ENCODE results near the gene TMEM135. TPM values are rescaled to one million over a fixed set of nuclear protein-coding genes. Genes with fewer than 3 reads are reported as not detected.

The TMEM135 gene
- total RNA-seq, 4 donors from 2014 or later = 7.9 to 38.7 (median 18.9) TPM

DNA sequence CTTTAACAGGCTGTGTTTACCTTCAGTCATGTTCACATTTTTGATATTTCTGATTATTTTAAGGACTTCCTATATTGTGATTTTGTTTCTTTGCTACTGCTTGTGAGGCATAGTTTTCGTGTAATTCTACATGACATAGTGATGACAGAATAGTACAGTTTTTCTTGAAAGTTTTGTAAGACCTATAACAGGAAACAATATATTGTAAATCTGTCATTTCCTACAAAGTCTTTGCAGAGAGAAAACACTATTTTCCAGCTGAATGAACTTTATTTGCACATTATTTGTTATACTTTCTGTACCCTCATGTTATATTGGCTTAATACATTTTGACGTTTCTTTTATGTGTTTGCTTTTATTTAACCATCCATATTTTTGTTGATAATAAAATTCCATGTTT lies 191.1 kb downstream of the TMEM135 start:
- no peaks in the 10 kb centered on the region for H3K9me3 ChIP-seq
- in situ Hi-C loops (cut with MboI; ENCODE audit: low sequenced_read_pairs in 4 of 4) (no loop called here), intact Hi-C loops (cut with DNase I; ENCODE audit: low total_unique reads) (no loop called here)
- ATAC-seq (no peak), DNase-seq (no peak)
- H3K27ac ChIP-seq = no peak overlapping the region
- no peaks in the 10 kb centered on the region for H3K27me3 ChIP-seq
- H3K4me1 ChIP-seq = no peaks in the 10 kb centered on the region
- H3K36me3 ChIP-seq = no peaks in the 10 kb centered on the region
- H3K4me3 ChIP-seq = no peak overlapping the region
- TF ChIP-seq, protein P1, sequence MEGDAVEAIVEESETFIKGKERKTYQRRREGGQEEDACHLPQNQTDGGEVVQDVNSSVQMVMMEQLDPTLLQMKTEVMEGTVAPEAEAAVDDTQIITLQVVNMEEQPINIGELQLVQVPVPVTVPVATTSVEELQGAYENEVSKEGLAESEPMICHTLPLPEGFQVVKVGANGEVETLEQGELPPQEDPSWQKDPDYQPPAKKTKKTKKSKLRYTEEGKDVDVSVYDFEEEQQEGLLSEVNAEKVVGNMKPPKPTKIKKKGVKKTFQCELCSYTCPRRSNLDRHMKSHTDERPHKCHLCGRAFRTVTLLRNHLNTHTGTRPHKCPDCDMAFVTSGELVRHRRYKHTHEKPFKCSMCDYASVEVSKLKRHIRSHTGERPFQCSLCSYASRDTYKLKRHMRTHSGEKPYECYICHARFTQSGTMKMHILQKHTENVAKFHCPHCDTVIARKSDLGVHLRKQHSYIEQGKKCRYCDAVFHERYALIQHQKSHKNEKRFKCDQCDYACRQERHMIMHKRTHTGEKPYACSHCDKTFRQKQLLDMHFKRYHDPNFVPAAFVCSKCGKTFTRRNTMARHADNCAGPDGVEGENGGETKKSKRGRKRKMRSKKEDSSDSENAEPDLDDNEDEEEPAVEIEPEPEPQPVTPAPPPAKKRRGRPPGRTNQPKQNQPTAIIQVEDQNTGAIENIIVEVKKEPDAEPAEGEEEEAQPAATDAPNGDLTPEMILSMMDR (IDR thresholded peaks at IDR 0.05 in 4 of 5, conservative IDR thresholded peaks at IDR 0.05 in 1 of 5) = no peak

DNA sequence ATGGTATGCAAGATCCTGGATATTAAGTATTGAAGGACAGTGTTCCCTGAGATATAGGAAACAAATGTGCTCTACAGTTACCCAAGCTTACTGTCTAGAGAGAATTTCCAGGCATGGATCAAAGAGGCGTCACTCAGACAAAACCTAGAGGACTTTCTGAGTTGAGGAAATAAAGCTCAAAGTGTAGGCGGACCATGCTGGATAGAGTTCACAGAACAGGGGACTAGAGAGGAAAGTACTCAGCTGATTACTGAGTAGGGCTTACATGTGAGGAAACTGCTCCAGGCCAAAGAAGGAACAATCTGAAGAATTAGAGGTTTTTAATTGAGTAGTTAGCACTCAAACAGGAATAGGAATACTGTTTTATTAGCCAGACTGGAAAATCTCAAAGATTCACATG lies 193.3 kb downstream of the TMEM135 start:
- in situ Hi-C loops (cut with MboI; ENCODE audit: low sequenced_read_pairs in 4 of 4) = no loop called here
- DNase-seq = no peak
- Histone ChIP-seq H3K4me1 (no peaks in the 10 kb centered on the region), H3K27me3 (no peaks in the 10 kb centered on the region), H3K9me3 (no peaks in the 10 kb centered on the region), H3K36me3 (no peaks in the 10 kb centered on the region), H3K4me3 (no peak overlapping the region), H3K27ac (no peak overlapping the region)
- no peak for ATAC-seq
- intact Hi-C loops (cut with DNase I; ENCODE audit: low total_unique reads) = no loop called here
- TF ChIP-seq, protein P1 (IDR thresholded peaks at IDR 0.05 in 4 of 5, conservative IDR thresholded peaks at IDR 0.05 in 1 of 5) = no peak
- TF ChIP-seq POLR2A (IDR thresholded peaks at IDR 0.05) = no peak

DNA sequence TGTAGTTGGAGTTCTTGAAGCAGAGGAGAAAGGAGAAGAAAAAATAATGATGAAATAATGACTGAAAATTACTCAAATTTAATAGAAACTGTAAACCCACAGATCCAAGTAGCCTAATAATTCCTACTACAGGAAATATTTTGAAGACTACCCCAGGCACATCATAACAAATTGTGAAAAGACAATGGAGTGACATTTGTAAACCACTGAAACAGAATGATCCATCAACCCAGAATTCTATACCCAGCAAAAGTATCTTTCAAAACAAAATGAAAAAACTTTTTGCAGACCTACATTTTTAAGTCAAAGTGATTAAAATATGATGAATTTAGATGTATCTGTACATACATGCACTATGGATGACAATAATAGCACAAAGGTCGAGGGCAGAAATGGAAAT lies 194.6 kb downstream of the TMEM135 start:
- no peak for ATAC-seq
- DNase-seq = no peak
- no peaks in the 10 kb centered on the region for H3K4me1 ChIP-seq
- H3K27ac ChIP-seq = no peak overlapping the region
- in situ Hi-C loops (cut with MboI; ENCODE audit: low sequenced_read_pairs in 4 of 4) = no loop called here
- H3K9me3 ChIP-seq = no peaks in the 10 kb centered on the region
- TF ChIP-seq, protein P1 (IDR thresholded peaks at IDR 0.05 in 4 of 5, conservative IDR thresholded peaks at IDR 0.05 in 1 of 5) = no peak
- TF ChIP-seq POLR2A (IDR thresholded peaks at IDR 0.05) = no peak
- intact Hi-C loops (cut with DNase I; ENCODE audit: low total_unique reads) = no loop called here
- H3K4me3 ChIP-seq = no peak overlapping the region
- no peaks in the 10 kb centered on the region for H3K27me3 ChIP-seq
- H3K36me3 ChIP-seq = no peaks in the 10 kb centered on the region

DNA sequence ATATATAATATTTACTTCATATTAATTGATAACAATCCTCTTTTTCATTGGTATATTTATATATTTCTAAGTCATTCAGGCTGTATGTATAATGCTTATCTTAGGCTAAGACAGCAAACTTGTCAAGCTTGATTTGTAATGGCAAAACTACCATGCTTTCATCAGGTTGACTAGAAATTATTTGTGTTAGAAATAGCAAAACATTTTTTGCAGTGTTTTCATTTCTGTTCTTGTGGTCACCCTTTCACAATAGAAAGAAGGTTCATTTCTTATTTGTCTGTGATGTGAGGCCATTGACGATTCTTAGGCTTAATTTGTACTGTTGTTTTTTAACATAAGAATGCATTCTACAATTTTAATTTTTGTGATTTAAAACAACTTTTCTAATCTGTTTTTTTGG lies 197.6 kb downstream of the TMEM135 start:
- Histone ChIP-seq H3K27ac (no peak overlapping the region), H3K9me3 (no peaks in the 10 kb centered on the region), H3K36me3 (no peaks in the 10 kb centered on the region), H3K4me3 (no peak overlapping the region), H3K27me3 (no peaks in the 10 kb centered on the region), H3K4me1 (peaks cover 0 to 9% of the 10 kb centered on the region in 2 donors)
- ATAC-seq (no peak), DNase-seq (no peak)
- in situ Hi-C loops (cut with MboI; ENCODE audit: low sequenced_read_pairs in 4 of 4) = no loop called here
- TF ChIP-seq, protein P1 (IDR thresholded peaks at IDR 0.05 in 4 of 5, conservative IDR thresholded peaks at IDR 0.05 in 1 of 5) = no peak
- no peak for TF ChIP-seq POLR2A (IDR thresholded peaks at IDR 0.05)
- intact Hi-C loops (cut with DNase I; ENCODE audit: low total_unique reads) = no loop called here

DNA sequence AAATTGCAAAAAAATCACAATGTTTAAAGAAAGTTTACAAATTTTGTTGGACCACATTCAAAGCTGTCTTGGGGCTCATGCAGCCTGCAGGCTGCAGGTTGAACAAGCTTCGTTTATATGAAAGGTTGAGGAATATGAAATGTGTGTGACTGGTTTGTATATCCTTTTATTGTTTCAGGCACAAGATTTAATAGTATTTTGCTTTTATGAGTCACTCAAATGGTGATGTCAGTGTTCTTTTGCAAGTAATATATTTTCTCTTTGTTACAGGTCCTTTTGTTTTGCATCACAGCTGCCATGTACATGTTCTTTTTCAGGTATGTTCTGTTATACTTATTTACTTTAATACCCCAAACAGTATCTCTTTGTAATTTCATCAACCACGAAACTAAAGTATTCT lies 198.6 kb downstream of the TMEM135 start:
- Histone ChIP-seq H3K36me3 (no peaks in the 10 kb centered on the region), H3K27me3 (no peaks in the 10 kb centered on the region), H3K9me3 (no peaks in the 10 kb centered on the region), H3K27ac (no peak overlapping the region), H3K4me3 (no peak overlapping the region), H3K4me1 (peaks cover 0 to 9% of the 10 kb centered on the region in 2 donors)
- in situ Hi-C loops (cut with MboI; ENCODE audit: low sequenced_read_pairs in 4 of 4) = no loop called here
- ATAC-seq (no peak), DNase-seq (no peak)
- TF ChIP-seq, protein P1 (IDR thresholded peaks at IDR 0.05 in 4 of 5, conservative IDR thresholded peaks at IDR 0.05 in 1 of 5) = no peak
- no peak for TF ChIP-seq POLR2A (IDR thresholded peaks at IDR 0.05)
- intact Hi-C loops (cut with DNase I; ENCODE audit: low total_unique reads) = no loop called here

Data from gastrocnemius medialis (tissue), 4 donors.